GM06990 (cell line): ENCODE data around the gene TIGIT.

Experiments used
- DNase-seq: peaks from one replicate; pipeline ENCODE4 v3.0.0-alpha.2; 2011; ENCODE audit not compliant: insufficient read length; ENCODE audit errors: extremely low read depth
- H3K27me3 ChIP-seq: replicated peaks from 2 replicates; pipeline ENCODE4 v1.6.0; 2011; ENCODE audit warnings: low read length; ENCODE audit not compliant: control insufficient read depth, insufficient read depth
- H3K36me3 ChIP-seq: 2 replicates; pipeline ENCODE4 v1.5.1; 2011; ENCODE audit warnings: low read length; ENCODE audit not compliant: control insufficient read depth, insufficient read depth
- H3K4me3 ChIP-seq: replicated peaks from 2 replicates; pipeline ENCODE4 v1.5.1; 2011; ENCODE audit warnings: low read depth, mild to moderate bottlenecking, control low read depth, low read length
- TF ChIP-seq, protein P1 (sequence below): IDR thresholded peaks from 2 replicates; pipeline ENCODE4 v1.5.1; 2011; ENCODE audit warnings: low read length, control low read depth, mild to moderate bottlenecking, inconsistent platforms; ENCODE audit not compliant: insufficient read depth, poor library complexity, severe bottlenecking

The TIGIT gene

DNA sequence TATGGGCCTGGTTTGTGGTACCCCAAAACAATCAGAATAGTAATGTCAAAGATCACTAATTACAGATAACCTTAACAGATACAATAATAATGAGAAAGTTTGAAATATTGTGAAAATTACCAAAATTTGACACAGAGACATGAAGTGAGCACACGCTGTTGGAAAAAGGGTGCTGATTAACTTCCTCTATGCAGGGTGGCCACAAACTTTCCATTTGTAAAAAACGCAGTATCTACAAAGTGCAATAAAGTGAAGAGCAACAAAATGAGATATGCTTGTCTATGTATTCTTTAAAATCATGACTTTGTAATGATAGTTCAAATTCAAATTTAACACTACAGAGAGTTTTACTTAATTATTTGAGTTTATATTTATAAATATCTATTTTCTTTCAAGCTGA is 7.6 kb upstream of the TIGIT start:
- Histone ChIP-seq H3K36me3 (no peaks in the 10 kb centered on the region), H3K27me3 (no peaks in the 10 kb centered on the region), H3K4me3 (no peak overlapping the region)
- no peak for DNase-seq
- TF ChIP-seq, protein P1, sequence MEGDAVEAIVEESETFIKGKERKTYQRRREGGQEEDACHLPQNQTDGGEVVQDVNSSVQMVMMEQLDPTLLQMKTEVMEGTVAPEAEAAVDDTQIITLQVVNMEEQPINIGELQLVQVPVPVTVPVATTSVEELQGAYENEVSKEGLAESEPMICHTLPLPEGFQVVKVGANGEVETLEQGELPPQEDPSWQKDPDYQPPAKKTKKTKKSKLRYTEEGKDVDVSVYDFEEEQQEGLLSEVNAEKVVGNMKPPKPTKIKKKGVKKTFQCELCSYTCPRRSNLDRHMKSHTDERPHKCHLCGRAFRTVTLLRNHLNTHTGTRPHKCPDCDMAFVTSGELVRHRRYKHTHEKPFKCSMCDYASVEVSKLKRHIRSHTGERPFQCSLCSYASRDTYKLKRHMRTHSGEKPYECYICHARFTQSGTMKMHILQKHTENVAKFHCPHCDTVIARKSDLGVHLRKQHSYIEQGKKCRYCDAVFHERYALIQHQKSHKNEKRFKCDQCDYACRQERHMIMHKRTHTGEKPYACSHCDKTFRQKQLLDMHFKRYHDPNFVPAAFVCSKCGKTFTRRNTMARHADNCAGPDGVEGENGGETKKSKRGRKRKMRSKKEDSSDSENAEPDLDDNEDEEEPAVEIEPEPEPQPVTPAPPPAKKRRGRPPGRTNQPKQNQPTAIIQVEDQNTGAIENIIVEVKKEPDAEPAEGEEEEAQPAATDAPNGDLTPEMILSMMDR: no peak

DNA sequence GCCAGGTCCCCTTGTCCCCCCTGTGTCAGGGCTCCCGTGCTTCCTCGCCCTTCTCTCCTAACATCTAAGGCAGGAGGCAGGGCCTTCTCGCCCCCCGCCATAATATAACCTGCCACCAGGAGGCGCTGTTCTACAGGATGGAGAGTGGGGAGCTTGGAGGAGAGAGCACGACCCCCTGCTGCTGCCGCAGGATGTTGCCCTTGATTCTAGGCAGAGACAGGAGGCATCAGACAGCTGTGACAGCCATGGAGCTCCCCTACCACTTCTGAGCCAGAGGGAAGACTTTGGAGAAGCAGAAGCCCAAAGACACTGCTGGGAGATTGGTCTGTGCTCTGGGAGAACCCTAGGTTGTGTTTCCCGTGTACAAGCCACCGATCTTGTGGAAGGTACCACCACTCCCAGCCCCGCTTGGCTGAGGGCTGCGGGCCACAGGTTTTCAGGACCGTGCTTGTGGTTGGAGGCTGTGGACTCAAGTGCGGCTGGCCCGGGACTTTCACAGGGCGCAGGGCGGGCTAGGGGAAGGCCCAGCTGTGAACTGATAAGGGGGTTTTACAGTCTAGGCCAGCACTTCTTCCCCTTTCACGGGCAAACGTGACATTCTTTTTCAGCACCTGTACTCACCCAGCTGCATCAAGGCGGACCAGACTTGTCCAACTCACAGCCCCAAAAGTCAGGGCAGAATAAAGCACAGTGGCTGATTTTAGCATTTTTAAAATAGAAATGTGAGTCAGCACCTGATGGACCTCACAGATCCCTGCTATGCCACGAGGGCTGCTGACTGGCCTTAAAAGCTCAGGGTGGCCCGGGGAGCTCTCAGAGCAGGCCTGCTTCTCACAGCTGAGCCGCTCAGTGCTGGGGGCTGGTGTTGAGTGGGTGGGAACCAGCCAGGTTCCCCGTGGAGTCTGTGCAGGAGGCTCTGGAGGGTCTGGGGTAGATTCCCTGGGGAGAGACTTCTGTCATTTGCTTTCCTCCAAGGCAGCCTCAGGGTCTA is 2.6 kb upstream of the TIGIT start:
- Histone ChIP-seq H3K36me3 (no peaks in the 10 kb centered on the region), H3K27me3 (no peaks in the 10 kb centered on the region), H3K4me3 (no peak overlapping the region)
- TF ChIP-seq, protein P1: peak; percentile 94
- peak; percentile 86 for DNase-seq

DNA sequence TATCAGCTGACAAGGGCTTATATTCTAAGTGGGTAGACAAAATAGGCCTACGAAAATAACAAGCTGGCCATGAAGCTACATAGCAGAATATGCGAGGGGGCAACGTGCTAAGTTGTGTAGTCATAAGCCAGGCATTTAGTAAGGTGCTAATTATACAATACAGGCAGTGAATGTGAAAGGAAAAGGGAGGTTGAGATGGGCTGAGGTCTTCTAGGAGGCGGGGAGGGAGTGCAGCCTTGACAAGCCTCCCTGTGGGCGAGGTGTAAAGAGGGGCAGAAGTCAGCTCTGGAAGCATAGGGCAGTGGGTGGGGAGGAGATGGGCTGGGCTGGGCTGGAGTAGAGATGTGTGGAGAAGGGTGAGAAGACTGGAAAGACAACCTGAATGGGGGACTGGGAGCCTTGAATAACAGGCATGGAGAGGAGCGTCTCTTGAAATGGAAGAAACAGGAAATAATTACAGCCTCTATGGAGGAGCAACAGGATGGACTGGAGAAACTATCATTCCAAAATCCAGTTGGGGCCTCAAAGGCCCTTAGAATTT is 1.2 kb downstream of the TIGIT start:
- no peaks in the 10 kb centered on the region for H3K36me3 ChIP-seq
- DNase-seq: no peak
- H3K4me3 ChIP-seq: no peak overlapping the region
- TF ChIP-seq, protein P1: no peak
- H3K27me3 ChIP-seq: no peaks in the 10 kb centered on the region

DNA sequence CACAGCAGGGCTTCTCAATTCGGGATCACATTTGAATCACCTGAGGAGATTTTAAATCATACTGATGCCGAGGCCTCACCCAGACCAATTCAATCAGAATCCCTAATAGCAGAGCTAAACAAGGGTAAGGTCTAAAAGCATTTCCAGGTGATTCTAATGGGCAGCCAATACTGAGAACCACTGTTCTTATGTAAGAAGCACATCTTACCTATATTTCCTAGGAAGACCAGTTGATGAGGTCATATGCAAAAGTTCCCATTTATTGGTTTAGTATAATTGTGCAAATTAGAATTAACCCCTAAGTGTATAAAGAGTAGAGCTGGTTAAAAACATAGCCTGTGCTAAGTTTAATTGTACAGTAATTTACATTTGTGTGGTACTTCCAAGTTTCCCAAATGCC is 2.1 kb downstream of the TIGIT start:
- Histone ChIP-seq H3K4me3 (no peak overlapping the region), H3K36me3 (no peaks in the 10 kb centered on the region), H3K27me3 (no peaks in the 10 kb centered on the region)
- DNase-seq: no peak
- TF ChIP-seq, protein P1: no peak

DNA sequence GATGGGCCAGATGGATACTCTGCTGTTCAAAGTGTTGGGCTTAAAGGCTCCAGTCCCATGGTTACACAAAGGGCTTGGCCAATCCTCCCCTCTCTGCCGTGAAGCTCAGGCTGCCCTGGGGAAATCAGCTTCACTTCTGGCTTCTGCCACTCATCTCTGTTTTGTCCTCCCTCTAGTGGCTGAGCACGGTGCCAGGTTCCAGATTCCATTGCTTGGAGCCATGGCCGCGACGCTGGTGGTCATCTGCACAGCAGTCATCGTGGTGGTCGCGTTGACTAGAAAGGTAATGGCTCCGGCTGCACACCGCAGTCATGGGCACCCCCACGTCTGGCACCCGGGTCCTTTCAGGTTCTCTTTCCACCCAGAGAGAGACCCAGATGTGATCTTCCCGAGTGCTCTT is 5.6 kb downstream of the TIGIT start:
- H3K4me3 ChIP-seq: no peak overlapping the region
- no peaks in the 10 kb centered on the region for H3K27me3 ChIP-seq
- no peaks in the 10 kb centered on the region for H3K36me3 ChIP-seq
- TF ChIP-seq, protein P1: peak; percentile 53
- DNase-seq: no peak
